Activated T-helper 1 cell treated with anti-CD3 and anti-CD28 coated beads, Interleukin-12 subunit alpha, Interleukin-12 subunit beta, Interleukin-2, Interleukin-4 antibody, amounts not matched to agents 30 ng/mL and 10 ng/mL and 1 ng/mL, durations not matched to agents 14 hours and 24 hours and 36 hours (primary cell): Measurements from ENCODE around the gene ZCWPW1. TPM values are rescaled to one million over a fixed set of nuclear protein-coding genes. Genes with fewer than 3 reads are reported as not detected.

ENCODE experiments used
- DNase-seq: peaks from one replicate; pipeline ENCODE4 v3.0.0; 2021; ENCODE audit warnings: low spot score
- H3K27ac Mint-ChIP-seq: one replicate; pipeline ENCODE4 v1.8.0; 2021; ENCODE audit warnings: mild to moderate bottlenecking, mixed read lengths
- H3K27me3 Mint-ChIP-seq: one replicate; pipeline ENCODE4 v1.8.0; 2022; ENCODE audit warnings: mild to moderate bottlenecking, moderate library complexity, mixed read lengths; ENCODE audit not compliant: insufficient read depth
- H3K36me3 Mint-ChIP-seq: one replicate; pipeline ENCODE4 v1.8.0; 2021; ENCODE audit warnings: low read depth, mixed read lengths
- H3K4me1 Mint-ChIP-seq: one replicate; pipeline ENCODE4 v1.8.0; 2021; ENCODE audit warnings: low read depth, mixed read lengths
- H3K4me3 Mint-ChIP-seq: one replicate; pipeline ENCODE4 v1.8.0; 2021; ENCODE audit warnings: mild to moderate bottlenecking, moderate library complexity, mixed read lengths
- H3K9me3 Mint-ChIP-seq: one replicate; pipeline ENCODE4 v1.8.0; 2021; ENCODE audit warnings: mixed read lengths
- intact Hi-C: fragments of 100-400 bp; cut with micrococcal nuclease; formaldehyde crosslinking; loops from one replicate; pipeline ENCODE4 v1.15.1; 2024
- total RNA-seq: library from RNA; stranded (reverse); gene quantifications from 2 replicates; pipeline ENCODE4 v1.2.3, GENCODE V29; 2022

Gene ZCWPW1, protein sequence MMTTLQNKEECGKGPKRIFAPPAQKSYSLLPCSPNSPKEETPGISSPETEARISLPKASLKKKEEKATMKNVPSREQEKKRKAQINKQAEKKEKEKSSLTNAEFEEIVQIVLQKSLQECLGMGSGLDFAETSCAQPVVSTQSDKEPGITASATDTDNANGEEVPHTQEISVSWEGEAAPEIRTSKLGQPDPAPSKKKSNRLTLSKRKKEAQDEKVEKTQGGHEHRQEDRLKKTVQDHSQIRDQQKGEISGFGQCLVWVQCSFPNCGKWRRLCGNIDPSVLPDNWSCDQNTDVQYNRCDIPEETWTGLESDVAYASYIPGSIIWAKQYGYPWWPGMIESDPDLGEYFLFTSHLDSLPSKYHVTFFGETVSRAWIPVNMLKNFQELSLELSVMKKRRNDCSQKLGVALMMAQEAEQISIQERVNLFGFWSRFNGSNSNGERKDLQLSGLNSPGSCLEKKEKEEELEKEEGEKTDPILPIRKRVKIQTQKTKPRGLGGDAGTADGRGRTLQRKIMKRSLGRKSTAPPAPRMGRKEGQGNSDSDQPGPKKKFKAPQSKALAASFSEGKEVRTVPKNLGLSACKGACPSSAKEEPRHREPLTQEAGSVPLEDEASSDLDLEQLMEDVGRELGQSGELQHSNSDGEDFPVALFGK
- total RNA-seq: 2.0 and 2.4 TPM in 2 replicates

GRCh38 chr7:100428199-100428966, at the start of gene ZCWPW1:
ZCWPW1 (minus strand) TSS chr7:100428703; CDS start chr7:100420649, 8,054 bp downstream.
- Mint-ChIP-seq H3K36me3 (peaks cover 10% of the 10 kb centered on the region), H3K27me3 (peaks cover 10% of the 10 kb centered on the region)
- intact Hi-C loops: loop anchor here (1.0 to 10.0 kb wide), 12 partner anchors 8 to 1020 kb away; partner anchors contain the start of genes AGFG2, BUD31, CNPY4 and FBXO24

DNA sequence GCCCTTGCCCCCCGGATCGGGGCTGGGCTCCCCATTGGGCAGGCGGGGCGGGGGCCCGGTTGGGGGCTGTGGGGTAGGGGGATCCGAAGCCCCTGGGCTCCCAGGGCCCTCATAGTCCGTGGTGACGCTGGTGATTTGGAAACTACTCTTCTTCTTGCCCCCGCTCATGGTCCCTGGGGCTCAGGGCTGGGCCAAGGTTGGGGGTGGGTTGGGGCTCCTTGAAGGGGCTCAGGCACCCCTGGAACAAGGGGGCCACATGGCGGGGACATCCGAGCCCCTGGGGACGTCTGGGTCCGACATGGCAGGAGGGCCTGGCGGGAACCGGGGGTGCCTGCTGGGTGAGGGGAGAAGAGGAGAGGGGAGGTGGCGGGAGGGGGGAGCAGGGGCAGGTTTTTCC, 49.4 kb upstream of the ZCWPW1 start:
- peaks cover 46% of the 10 kb centered on the region for H3K4me1 Mint-ChIP-seq
- intact Hi-C loops: loop anchor here (2.0 to 5.0 kb wide), 4 partner anchors 197 to 375 kb away; partner anchors contain the start of genes GIGYF1 and SLC12A9
- DNase-seq: no peak
- peaks cover 29% of the 10 kb centered on the region for H3K36me3 Mint-ChIP-seq
- peak overlapping the region; percentile 99 for H3K4me3 Mint-ChIP-seq
- H3K27me3 Mint-ChIP-seq: peaks cover 6% of the 10 kb centered on the region
- peak overlapping the region; percentile 93 for H3K27ac Mint-ChIP-seq
- no peaks in the 10 kb centered on the region for H3K9me3 Mint-ChIP-seq

More at GRCh38 chr7:100428199-100428966, at the start of gene ZCWPW1:
- peak; percentile 95 for DNase-seq
- peak within 1 kb of the TSS; percentile 95 for H3K4me3 Mint-ChIP-seq
- peaks cover 5% of the 10 kb centered on the region for H3K9me3 Mint-ChIP-seq
- H3K4me1 Mint-ChIP-seq: peaks cover 34% of the 10 kb centered on the region
- peak within 1 kb of the TSS; percentile 99 for H3K27ac Mint-ChIP-seq

- H3K4me3 Mint-ChIP-seq: peak overlapping the region; percentile 99
- peaks cover 31% of the 10 kb centered on the region for H3K36me3 Mint-ChIP-seq
These were observed 48.7 kb upstream of the ZCWPW1 start for GRCh38 chr7:100476903-100477870.

DNA sequence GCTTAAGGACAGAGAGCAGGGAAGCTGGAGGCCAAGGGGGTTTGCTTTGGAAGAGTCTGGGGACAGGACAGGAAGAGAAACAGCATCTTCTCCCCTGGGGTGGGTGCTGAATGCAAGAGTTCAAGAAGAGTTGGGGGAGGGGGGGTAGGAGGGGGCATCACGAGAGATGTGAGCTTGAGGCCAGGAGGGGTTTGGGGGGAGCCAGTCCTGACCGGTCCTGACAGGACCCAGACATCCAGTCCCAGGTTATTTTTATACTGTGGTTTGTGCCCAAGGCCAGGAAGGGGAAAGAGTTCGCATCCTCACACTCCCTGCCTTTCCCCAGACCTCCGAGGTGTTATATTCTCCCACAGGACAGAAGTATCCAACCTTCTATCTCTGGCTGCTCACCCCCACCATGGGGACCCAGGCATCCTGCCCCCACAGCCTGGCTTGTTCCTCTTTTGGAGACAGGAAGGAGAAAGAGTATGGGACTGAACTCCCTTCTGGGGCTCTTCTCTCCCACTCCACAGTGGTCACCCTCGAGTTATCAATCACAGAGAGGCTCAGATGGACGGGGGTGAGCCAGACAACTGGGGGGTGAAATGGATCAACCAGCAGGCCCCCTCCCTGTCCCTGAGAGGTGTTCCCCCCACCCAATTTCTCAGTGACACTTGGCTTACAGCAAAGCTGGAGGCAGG, 47.7 kb upstream of the ZCWPW1 start:
- Mint-ChIP-seq H3K27ac (peak overlapping the region; percentile 88), H3K4me3 (peak overlapping the region; percentile 99), H3K9me3 (no peaks in the 10 kb centered on the region), H3K4me1 (peaks cover 40% of the 10 kb centered on the region), H3K27me3 (no peaks in the 10 kb centered on the region), H3K36me3 (peaks cover 33% of the 10 kb centered on the region)
- intact Hi-C loops: loop anchor here (5.0 kb wide), 2 partner anchors 216 to 251 kb away; partner anchors contain the start of gene GIGYF1
- no peak for DNase-seq

More at GRCh38 chr7:100476903-100477870, 48.7 kb upstream of the ZCWPW1 start:
- no peaks in the 10 kb centered on the region for H3K9me3 Mint-ChIP-seq
- DNase-seq: no peak
- H3K27me3 Mint-ChIP-seq: peaks cover 1% of the 10 kb centered on the region
- peaks cover 40% of the 10 kb centered on the region for H3K4me1 Mint-ChIP-seq
- H3K27ac Mint-ChIP-seq: peak overlapping the region; percentile 82
- intact Hi-C loops: loop anchor here (5.0 kb wide), 2 partner anchors 215 to 250 kb away; partner anchors contain the start of gene GIGYF1

DNA sequence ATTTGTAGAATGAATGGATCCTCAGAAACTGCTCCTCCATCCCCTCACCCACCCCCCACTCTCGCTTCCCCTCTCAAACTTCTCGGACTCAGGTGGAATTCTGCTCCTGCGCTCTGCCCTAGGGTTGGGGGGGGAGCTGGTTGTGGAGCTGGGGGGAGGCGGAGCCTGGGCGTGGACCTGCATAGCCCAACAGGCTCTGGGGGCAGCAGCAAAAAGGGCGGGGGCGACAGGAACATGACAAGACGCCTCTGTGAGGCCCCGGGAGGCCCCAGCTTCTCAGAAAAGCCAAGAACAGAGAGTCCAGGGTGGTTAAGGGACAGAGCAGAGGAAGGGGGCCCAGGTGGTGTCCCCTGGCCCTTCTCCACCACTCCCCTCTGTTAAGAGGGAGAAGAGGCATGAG, 47.0 kb upstream of the ZCWPW1 start:
- intact Hi-C loops: loop anchor here (5.0 kb wide), 2 partner anchors 217 to 252 kb away; partner anchors contain the start of gene GIGYF1
- Mint-ChIP-seq H3K4me1 (peaks cover 40% of the 10 kb centered on the region), H3K9me3 (no peaks in the 10 kb centered on the region), H3K27ac (peak overlapping the region; percentile 88), H3K36me3 (peaks cover 36% of the 10 kb centered on the region), H3K27me3 (no peaks in the 10 kb centered on the region), H3K4me3 (peak overlapping the region; percentile 99)
- no peak for DNase-seq

- Mint-ChIP-seq H3K36me3 (peaks cover 42% of the 10 kb centered on the region), H3K4me1 (peaks cover 35% of the 10 kb centered on the region), H3K27me3 (no peaks in the 10 kb centered on the region), H3K9me3 (no peaks in the 10 kb centered on the region), H3K27ac (peak overlapping the region; percentile 79), H3K4me3 (no peak overlapping the region)
- intact Hi-C loops: no loop called here
- no peak for DNase-seq
These were observed 44.5 kb upstream of the ZCWPW1 start for GRCh38 chr7:100472854-100473499.

- Mint-ChIP-seq H3K4me1 (peaks cover 35% of the 10 kb centered on the region), H3K4me3 (no peak overlapping the region), H3K27ac (no peak overlapping the region), H3K9me3 (no peaks in the 10 kb centered on the region), H3K36me3 (peaks cover 44% of the 10 kb centered on the region), H3K27me3 (no peaks in the 10 kb centered on the region)
- no peak for DNase-seq
- intact Hi-C loops: no loop called here
These were observed 43.8 kb upstream of the ZCWPW1 start for GRCh38 chr7:100472121-100472851.

GRCh38 chr7:100471021-100471420, 42.5 kb upstream of the ZCWPW1 start:
- no peak for DNase-seq
- peaks cover 38% of the 10 kb centered on the region for H3K36me3 Mint-ChIP-seq
- no peak overlapping the region for H3K4me3 Mint-ChIP-seq
- intact Hi-C loops: no loop called here
- H3K27ac Mint-ChIP-seq: no peak overlapping the region
- H3K4me1 Mint-ChIP-seq: peaks cover 24% of the 10 kb centered on the region
- H3K27me3 Mint-ChIP-seq: no peaks in the 10 kb centered on the region
- no peaks in the 10 kb centered on the region for H3K9me3 Mint-ChIP-seq

DNA sequence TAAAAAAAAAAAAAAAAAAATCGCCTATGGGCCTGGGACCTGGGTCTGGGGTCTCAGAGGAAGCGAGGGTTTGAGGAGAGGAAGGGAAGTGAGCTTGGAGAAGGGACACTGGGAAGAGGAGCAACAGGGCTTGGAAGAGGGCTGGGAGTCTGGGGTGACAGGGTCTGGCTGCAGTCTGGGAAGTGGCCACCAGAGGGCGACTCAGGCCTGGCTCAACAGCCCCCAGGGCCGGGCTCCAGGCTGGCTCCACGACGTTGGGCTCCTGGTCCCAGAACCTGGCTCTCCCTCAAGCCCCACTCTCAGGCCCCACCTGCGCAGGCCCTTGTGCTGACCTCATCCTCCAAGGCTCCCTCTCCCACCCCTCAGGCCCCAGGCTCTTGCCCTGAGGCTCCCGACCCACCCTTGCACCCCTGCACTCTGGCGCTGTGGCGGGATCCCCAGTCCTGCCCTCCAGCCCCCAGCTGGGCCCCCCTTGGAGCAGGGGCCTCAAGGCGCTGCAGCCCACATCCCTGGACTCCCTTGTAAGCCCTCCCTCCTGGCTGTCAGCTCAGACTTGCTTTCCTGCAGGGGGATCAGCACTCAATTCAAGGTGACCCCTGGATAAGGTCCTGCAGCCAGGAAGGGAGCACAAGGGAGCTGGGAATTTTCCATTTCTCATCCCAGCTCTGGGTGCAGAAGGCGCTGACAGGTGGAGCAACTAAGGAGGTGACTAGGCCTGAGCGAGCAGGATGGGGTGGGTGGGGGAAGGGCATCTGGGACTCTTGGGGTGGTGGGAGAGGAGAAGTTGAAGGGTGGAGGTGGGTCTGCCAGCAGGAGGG, 40.9 kb upstream of the ZCWPW1 start:
- H3K4me1 Mint-ChIP-seq: peaks cover 13% of the 10 kb centered on the region
- H3K27ac Mint-ChIP-seq: no peak overlapping the region
- no peaks in the 10 kb centered on the region for H3K27me3 Mint-ChIP-seq
- no peaks in the 10 kb centered on the region for H3K9me3 Mint-ChIP-seq
- no peak overlapping the region for H3K4me3 Mint-ChIP-seq
- intact Hi-C loops: loop anchor here (1.0 kb wide), 3 partner anchors 10 to 90 kb away; partner anchors contain the start of genes NYAP1 and TSC22D4
- H3K36me3 Mint-ChIP-seq: peaks cover 32% of the 10 kb centered on the region
- peak; percentile 64 for DNase-seq
